ENCODE data around the gene GCNT1.

DNA sequence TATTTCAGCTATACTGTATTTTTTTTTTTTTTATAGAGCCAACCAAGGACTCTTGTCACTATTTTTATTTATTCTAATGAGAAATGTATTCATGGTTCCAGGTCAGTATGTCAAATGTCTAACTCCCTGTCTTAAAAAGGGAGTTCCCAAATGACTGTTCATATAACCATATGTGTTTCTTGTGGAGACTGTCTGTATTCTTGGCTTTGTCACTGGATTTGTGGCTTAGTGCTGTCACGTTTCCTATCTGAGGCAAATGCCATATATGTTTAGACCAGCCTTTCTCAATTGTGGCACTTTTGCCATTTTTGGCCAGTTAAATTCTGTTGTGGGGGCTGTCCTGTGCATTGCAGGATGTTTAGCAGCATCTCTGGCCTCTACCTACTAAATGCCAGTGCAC, 3.1 kb downstream of the GCNT1 start:
- TF ChIP-seq, protein P1, sequence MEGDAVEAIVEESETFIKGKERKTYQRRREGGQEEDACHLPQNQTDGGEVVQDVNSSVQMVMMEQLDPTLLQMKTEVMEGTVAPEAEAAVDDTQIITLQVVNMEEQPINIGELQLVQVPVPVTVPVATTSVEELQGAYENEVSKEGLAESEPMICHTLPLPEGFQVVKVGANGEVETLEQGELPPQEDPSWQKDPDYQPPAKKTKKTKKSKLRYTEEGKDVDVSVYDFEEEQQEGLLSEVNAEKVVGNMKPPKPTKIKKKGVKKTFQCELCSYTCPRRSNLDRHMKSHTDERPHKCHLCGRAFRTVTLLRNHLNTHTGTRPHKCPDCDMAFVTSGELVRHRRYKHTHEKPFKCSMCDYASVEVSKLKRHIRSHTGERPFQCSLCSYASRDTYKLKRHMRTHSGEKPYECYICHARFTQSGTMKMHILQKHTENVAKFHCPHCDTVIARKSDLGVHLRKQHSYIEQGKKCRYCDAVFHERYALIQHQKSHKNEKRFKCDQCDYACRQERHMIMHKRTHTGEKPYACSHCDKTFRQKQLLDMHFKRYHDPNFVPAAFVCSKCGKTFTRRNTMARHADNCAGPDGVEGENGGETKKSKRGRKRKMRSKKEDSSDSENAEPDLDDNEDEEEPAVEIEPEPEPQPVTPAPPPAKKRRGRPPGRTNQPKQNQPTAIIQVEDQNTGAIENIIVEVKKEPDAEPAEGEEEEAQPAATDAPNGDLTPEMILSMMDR (IDR thresholded peaks at IDR 0.05) = no peak
- TF ChIP-seq EMX1 (CRISPR knock-in tag; IDR thresholded peaks at IDR 0.05) = no peak
- TF ChIP-seq, protein P2, sequence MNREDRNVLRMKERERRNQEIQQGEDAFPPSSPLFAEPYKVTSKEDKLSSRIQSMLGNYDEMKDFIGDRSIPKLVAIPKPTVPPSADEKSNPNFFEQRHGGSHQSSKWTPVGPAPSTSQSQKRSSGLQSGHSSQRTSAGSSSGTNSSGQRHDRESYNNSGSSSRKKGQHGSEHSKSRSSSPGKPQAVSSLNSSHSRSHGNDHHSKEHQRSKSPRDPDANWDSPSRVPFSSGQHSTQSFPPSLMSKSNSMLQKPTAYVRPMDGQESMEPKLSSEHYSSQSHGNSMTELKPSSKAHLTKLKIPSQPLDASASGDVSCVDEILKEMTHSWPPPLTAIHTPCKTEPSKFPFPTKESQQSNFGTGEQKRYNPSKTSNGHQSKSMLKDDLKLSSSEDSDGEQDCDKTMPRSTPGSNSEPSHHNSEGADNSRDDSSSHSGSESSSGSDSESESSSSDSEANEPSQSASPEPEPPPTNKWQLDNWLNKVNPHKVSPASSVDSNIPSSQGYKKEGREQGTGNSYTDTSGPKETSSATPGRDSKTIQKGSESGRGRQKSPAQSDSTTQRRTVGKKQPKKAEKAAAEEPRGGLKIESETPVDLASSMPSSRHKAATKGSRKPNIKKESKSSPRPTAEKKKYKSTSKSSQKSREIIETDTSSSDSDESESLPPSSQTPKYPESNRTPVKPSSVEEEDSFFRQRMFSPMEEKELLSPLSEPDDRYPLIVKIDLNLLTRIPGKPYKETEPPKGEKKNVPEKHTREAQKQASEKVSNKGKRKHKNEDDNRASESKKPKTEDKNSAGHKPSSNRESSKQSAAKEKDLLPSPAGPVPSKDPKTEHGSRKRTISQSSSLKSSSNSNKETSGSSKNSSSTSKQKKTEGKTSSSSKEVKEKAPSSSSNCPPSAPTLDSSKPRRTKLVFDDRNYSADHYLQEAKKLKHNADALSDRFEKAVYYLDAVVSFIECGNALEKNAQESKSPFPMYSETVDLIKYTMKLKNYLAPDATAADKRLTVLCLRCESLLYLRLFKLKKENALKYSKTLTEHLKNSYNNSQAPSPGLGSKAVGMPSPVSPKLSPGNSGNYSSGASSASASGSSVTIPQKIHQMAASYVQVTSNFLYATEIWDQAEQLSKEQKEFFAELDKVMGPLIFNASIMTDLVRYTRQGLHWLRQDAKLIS (CRISPR knock-in tag; IDR thresholded peaks at IDR 0.05; ENCODE audit: borderline replicate concordance) = no peak
- no peak for TF ChIP-seq MYBL2 (CRISPR knock-in tag; IDR thresholded peaks at IDR 0.05)
- TF ChIP-seq, protein P3, sequence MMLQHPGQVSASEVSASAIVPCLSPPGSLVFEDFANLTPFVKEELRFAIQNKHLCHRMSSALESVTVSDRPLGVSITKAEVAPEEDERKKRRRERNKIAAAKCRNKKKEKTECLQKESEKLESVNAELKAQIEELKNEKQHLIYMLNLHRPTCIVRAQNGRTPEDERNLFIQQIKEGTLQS (CRISPR knock-in tag; conservative IDR thresholded peaks at IDR 0.05) = no peak
- no peak for TF ChIP-seq CREM (CRISPR knock-in tag; IDR thresholded peaks at IDR 0.05)
- TF ChIP-seq NFATC4 (CRISPR knock-in tag; IDR thresholded peaks at IDR 0.05) = no peak
- TF ChIP-seq NR2C2 (CRISPR knock-in tag; IDR thresholded peaks at IDR 0.05) = no peak
- no peak for TF ChIP-seq ZNF263 (CRISPR knock-in tag; IDR thresholded peaks at IDR 0.05; ENCODE audit: low read depth)
- TF ChIP-seq CBFB (CRISPR knock-in tag; IDR thresholded peaks at IDR 0.05; ENCODE audit: low read depth) = no peak
- no peak for TF ChIP-seq SP1 (CRISPR knock-in tag; conservative IDR thresholded peaks at IDR 0.05)
- TF ChIP-seq, protein P4, sequence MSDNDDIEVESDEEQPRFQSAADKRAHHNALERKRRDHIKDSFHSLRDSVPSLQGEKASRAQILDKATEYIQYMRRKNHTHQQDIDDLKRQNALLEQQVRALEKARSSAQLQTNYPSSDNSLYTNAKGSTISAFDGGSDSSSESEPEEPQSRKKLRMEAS (CRISPR knock-in tag; IDR thresholded peaks at IDR 0.05) = no peak
- TF ChIP-seq ESRRA (CRISPR knock-in tag; IDR thresholded peaks at IDR 0.05; ENCODE audit: borderline replicate concordance) = no peak
- TF ChIP-seq, protein P5, sequence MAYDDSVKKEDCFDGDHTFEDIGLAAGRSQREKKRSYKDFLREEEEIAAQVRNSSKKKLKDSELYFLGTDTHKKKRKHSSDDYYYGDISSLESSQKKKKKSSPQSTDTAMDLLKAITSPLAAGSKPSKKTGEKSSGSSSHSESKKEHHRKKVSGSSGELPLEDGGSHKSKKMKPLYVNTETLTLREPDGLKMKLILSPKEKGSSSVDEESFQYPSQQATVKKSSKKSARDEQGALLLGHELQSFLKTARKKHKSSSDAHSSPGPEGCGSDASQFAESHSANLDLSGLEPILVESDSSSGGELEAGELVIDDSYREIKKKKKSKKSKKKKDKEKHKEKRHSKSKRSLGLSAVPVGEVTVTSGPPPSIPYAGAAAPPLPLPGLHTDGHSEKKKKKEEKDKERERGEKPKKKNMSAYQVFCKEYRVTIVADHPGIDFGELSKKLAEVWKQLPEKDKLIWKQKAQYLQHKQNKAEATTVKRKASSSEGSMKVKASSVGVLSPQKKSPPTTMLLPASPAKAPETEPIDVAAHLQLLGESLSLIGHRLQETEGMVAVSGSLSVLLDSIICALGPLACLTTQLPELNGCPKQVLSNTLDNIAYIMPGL (CRISPR knock-in tag; IDR thresholded peaks at IDR 0.05) = no peak

All from WTC11 (cell line).